CD14-positive monocyte (primary cell): ENCODE results near the gene IL1RAPL1. TPM values are rescaled to one million over a fixed set of nuclear protein-coding genes. Genes with fewer than 3 reads are reported as not detected.

ENCODE experiments used
- DNase-seq, 3 donors: peaks; one replicate each; pipeline ENCODE4 v3.0.0-alpha.2; 2011 to 2022
- H2AFZ ChIP-seq: 2 replicates; pipeline ENCODE4 v1.6.0; 2012; ENCODE audit warnings: mild to moderate bottlenecking, low read depth, low read length, inconsistent platforms; ENCODE audit not compliant: insufficient read depth, poor library complexity, severe bottlenecking
- H3K27ac ChIP-seq, 2 donors: 1 replicate in 1 of 2; 2 replicates in 1 of 2; pipeline ENCODE4 v1.5.1; 2012 to 2013; ENCODE audit warnings: low read length in 2 of 2, control low read depth in 1 of 2, inconsistent platforms in 1 of 2, low read depth in 1 of 2, mild to moderate bottlenecking in 1 of 2
- H3K27me3 ChIP-seq, 2 donors: one replicate each; pipeline versions ENCODE4 v1.6.0 to v1.6.1; 2011 to 2013; ENCODE audit warnings: low read length in 2 of 2; ENCODE audit not compliant: control insufficient read depth in 2 of 2, insufficient read depth in 2 of 2
- H3K36me3 ChIP-seq, 2 donors: replicated peaks in 1 of 2; 1 replicate in 1 of 2; 2 replicates in 1 of 2; pipeline versions ENCODE4 v1.5.1 to v1.6.1; 2012 to 2013; ENCODE audit warnings: low read length in 2 of 2, control low read depth in 1 of 2, inconsistent platforms in 1 of 2, mild to moderate bottlenecking in 1 of 2; ENCODE audit not compliant: insufficient read depth in 2 of 2, control insufficient read depth in 1 of 2
- H3K4me1 ChIP-seq, 2 donors: 1 replicate in 1 of 2; 2 replicates in 1 of 2; pipeline versions ENCODE4 v1.5.1 to v1.6.1; 2012 to 2013; ENCODE audit warnings: low read length in 2 of 2, control low read depth in 1 of 2, inconsistent platforms in 1 of 2, mild to moderate bottlenecking in 1 of 2, moderate library complexity in 1 of 2; ENCODE audit not compliant: insufficient read depth in 2 of 2, control insufficient read depth in 1 of 2
- H3K4me2 ChIP-seq: replicated peaks from 2 replicates; pipeline ENCODE3; 2012; ENCODE audit warnings: low read length, moderate library complexity, mild to moderate bottlenecking; ENCODE audit not compliant: poor library complexity, severe bottlenecking; ENCODE audit errors: extremely low read depth
- H3K4me3 ChIP-seq, 3 experiments: fragments of 200-600 bp in 1 of 3; sonication (generic) in 1 of 3; replicated peaks in 1 of 3; 1 replicate in 2 of 3; 2 replicates in 1 of 3; pipeline ENCODE4 v1.5.1; 2011 to 2013; ENCODE audit warnings: low read length in 3 of 3, mild to moderate bottlenecking in 3 of 3, control low read depth in 2 of 3, low read depth in 2 of 3, inconsistent platforms in 1 of 3, moderate library complexity in 1 of 3
- H3K79me2 ChIP-seq: 2 replicates; pipeline ENCODE4 v1.6.0; 2012; ENCODE audit warnings: mild to moderate bottlenecking, control low read depth, inconsistent platforms, low read length, moderate library complexity; ENCODE audit not compliant: insufficient read depth
- H3K9ac ChIP-seq: 2 replicates; pipeline ENCODE4 v1.6.0; 2017; ENCODE audit warnings: low read length, mild to moderate bottlenecking; ENCODE audit not compliant: insufficient read depth, poor library complexity, severe bottlenecking
- H3K9me3 ChIP-seq, 2 donors: replicated peaks in 1 of 2; 1 replicate in 1 of 2; 2 replicates in 1 of 2; pipeline versions ENCODE4 v1.5.1 to v1.6.1; 2012 to 2013; ENCODE audit warnings: low read length in 2 of 2, control low read depth in 1 of 2; ENCODE audit not compliant: control insufficient read depth in 1 of 2, insufficient read depth in 1 of 2
- H4K20me1 ChIP-seq: 2 replicates; pipeline ENCODE4 v1.6.0; 2012; ENCODE audit warnings: mild to moderate bottlenecking, low read length, control low read depth, moderate library complexity; ENCODE audit not compliant: insufficient read depth
- H3K27ac Mint-ChIP-seq, 7 donors: one replicate each; pipeline ENCODE4 v1.8.0; 2020; ENCODE audit warnings: mild to moderate bottlenecking in 7 of 7, mixed read lengths in 7 of 7, moderate library complexity in 6 of 7, inconsistent platforms in 2 of 7
- H3K27me3 Mint-ChIP-seq, 3 donors: one replicate each; pipeline ENCODE4 v1.8.0; 2021 to 2022; ENCODE audit warnings: low read depth in 3 of 3, mild to moderate bottlenecking in 3 of 3, mixed read lengths in 3 of 3, moderate library complexity in 3 of 3, inconsistent platforms in 1 of 3
- H3K36me3 Mint-ChIP-seq, 2 donors: one replicate each; pipeline ENCODE4 v1.8.0; 2020; ENCODE audit warnings: mixed read lengths in 2 of 2, inconsistent platforms in 1 of 2, mild to moderate bottlenecking in 1 of 2
- H3K4me1 Mint-ChIP-seq: one replicate; pipeline ENCODE4 v1.8.0; 2020; ENCODE audit warnings: mild to moderate bottlenecking, mixed read lengths
- H3K4me3 Mint-ChIP-seq, 2 donors: one replicate each; pipeline ENCODE4 v1.8.0; 2020; ENCODE audit warnings: mild to moderate bottlenecking in 2 of 2, mixed read lengths in 2 of 2, moderate library complexity in 1 of 2
- H3K9me3 Mint-ChIP-seq, 7 donors: one replicate each; pipeline ENCODE4 v1.8.0; 2020 to 2022; ENCODE audit warnings: mixed read lengths in 7 of 7, mild to moderate bottlenecking in 6 of 7, moderate library complexity in 6 of 7, inconsistent platforms in 2 of 7
- WGBS: methylation state at CpG from one replicate; pipeline ENCODE4 v1.1.5; 2013; ENCODE audit warnings: missing lambda C conversion rate; ENCODE audit not compliant: insufficient coverage; 5-methylcytosine and 5-hydroxymethylcytosine counted together
- intact Hi-C, 2 donors: fragments of 100-400 bp; cut with micrococcal nuclease; formaldehyde crosslinking; loops; one replicate each; pipeline versions ENCODE4 v1.15.0 to v1.15.1; 2023
- polyA plus RNA-seq, 3 donors: library from polyadenylated mRNA; depleted of rRNA in 1 of 3; unstranded in 2 of 3; stranded (reverse) in 1 of 3; fragments of 300-500 nt in 2 of 3; fragments of >200 nt in 1 of 3; fragmentation: Illumina TruSeq in 2 of 3; gene quantifications; 1 replicate in 2 of 3; 2 replicates in 1 of 3; pipeline ENCODE4 v1.2.3, GENCODE V29; 2012 to 2021
- TF ChIP-seq, protein P1 (sequence below): fragments of 200-600 bp; IDR thresholded peaks from one replicate; pipeline ENCODE4 v1.8.0; 2022; ENCODE audit warnings: antibody characterized with exemption, mild to moderate bottlenecking

IL1RAPL1 gene
- polyA plus RNA-seq, 3 donors: not detected

GRCh38 chrX:28649541-28649940 is 62.3 kb downstream of the IL1RAPL1 start:
- H4K20me1 ChIP-seq: no peaks in the 10 kb centered on the region
- WGBS: no CpG with 5 or more reads among the region's 3 CpGs
- Mint-ChIP-seq H3K4me3 (no peak overlapping the region), H3K9me3 (peaks cover 0 to 5% (median 3%) of the 10 kb centered on the region in 7 donors), H3K36me3 (no peaks in the 10 kb centered on the region), H3K27me3 (no peaks in the 10 kb centered on the region), H3K27ac (no peak overlapping the region), H3K4me1 (no peaks in the 10 kb centered on the region)
- no peaks in the 10 kb centered on the region for H3K36me3 ChIP-seq
- H2AFZ ChIP-seq: no peak overlapping the region
- no peak overlapping the region for H3K4me2 ChIP-seq
- H3K27me3 ChIP-seq: no peaks in the 10 kb centered on the region
- peaks cover 0 to 3% of the 10 kb centered on the region in 2 donors for H3K9me3 ChIP-seq
- intact Hi-C loops: no loop called here
- no peak overlapping the region for H3K9ac ChIP-seq
- TF ChIP-seq, protein P1, sequence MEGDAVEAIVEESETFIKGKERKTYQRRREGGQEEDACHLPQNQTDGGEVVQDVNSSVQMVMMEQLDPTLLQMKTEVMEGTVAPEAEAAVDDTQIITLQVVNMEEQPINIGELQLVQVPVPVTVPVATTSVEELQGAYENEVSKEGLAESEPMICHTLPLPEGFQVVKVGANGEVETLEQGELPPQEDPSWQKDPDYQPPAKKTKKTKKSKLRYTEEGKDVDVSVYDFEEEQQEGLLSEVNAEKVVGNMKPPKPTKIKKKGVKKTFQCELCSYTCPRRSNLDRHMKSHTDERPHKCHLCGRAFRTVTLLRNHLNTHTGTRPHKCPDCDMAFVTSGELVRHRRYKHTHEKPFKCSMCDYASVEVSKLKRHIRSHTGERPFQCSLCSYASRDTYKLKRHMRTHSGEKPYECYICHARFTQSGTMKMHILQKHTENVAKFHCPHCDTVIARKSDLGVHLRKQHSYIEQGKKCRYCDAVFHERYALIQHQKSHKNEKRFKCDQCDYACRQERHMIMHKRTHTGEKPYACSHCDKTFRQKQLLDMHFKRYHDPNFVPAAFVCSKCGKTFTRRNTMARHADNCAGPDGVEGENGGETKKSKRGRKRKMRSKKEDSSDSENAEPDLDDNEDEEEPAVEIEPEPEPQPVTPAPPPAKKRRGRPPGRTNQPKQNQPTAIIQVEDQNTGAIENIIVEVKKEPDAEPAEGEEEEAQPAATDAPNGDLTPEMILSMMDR: no peak
- no peaks in the 10 kb centered on the region for H3K4me1 ChIP-seq
- no peak for DNase-seq
- no peak overlapping the region for H3K4me3 ChIP-seq
- no peaks in the 10 kb centered on the region for H3K79me2 ChIP-seq
- no peak overlapping the region for H3K27ac ChIP-seq

GRCh38 chrX:28651186-28651585 is 63.9 kb downstream of the IL1RAPL1 start:
- DNase-seq: no peak
- TF ChIP-seq, protein P1: no peak
- no peak overlapping the region for H2AFZ ChIP-seq
- H3K27me3 ChIP-seq: no peaks in the 10 kb centered on the region
- no peaks in the 10 kb centered on the region for H3K36me3 ChIP-seq
- intact Hi-C loops: no loop called here
- no peak overlapping the region for H3K4me3 ChIP-seq
- no peaks in the 10 kb centered on the region for H3K36me3 Mint-ChIP-seq
- H3K4me1 ChIP-seq: no peaks in the 10 kb centered on the region
- no peaks in the 10 kb centered on the region for H3K79me2 ChIP-seq
- H3K9ac ChIP-seq: no peak overlapping the region
- no peaks in the 10 kb centered on the region for H3K27me3 Mint-ChIP-seq
- H3K27ac Mint-ChIP-seq: no peak overlapping the region
- peaks cover 0 to 3% of the 10 kb centered on the region in 2 donors for H3K9me3 ChIP-seq
- no peak overlapping the region for H3K27ac ChIP-seq
- peaks cover 0 to 3% (median 1%) of the 10 kb centered on the region in 7 donors for H3K9me3 Mint-ChIP-seq
- WGBS: no CpG with 5 or more reads among the region's 1 CpG
- no peak overlapping the region for H3K4me2 ChIP-seq
- H3K4me1 Mint-ChIP-seq: no peaks in the 10 kb centered on the region
- no peaks in the 10 kb centered on the region for H4K20me1 ChIP-seq
- H3K4me3 Mint-ChIP-seq: no peak overlapping the region
